ENCODE results near the gene RAF1. TPM values are rescaled to one million over a fixed set of nuclear protein-coding genes. Genes with fewer than 3 reads are reported as not detected.

The RAF1 gene
- total and polyA plus RNA-seq, 2 experiments from 2014 or later: 39.5 to 123 TPM

DNA sequence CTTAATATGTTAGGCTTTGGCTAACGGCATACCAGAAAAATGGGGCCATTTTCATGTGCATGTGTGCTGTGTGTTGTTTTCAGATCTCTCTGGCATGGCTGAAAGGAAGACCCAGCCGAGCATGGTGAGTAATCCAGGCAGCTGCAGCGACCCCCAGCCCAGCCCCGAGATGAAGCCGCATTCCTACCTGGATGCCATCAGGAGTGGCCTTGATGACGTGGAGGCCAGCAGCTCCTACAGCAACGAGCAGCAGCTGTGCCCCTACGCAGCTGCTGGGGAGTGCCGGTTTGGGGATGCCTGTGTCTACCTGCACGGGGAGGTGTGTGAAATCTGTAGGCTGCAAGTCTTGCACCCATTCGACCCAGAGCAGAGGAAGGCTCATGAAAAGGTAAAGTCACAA is 91.9 kb downstream of the RAF1 start:
- Histone ChIP-seq H3K4me3 (no peak overlapping the region), H3F3A (replicated peaks; ENCODE audit: low read depth) (0 out of 2 replicates have a peak, but pooled peaks cover 2% of the 10 kb centered on the region), H3K27ac (ENCODE audit: low read depth) (no peak overlapping the region), H2AFZ (no peak overlapping the region), H3K79me2 (replicated peaks; ENCODE audit: insufficient read depth) (peaks cover 29% of the 10 kb centered on the region), H3K9me2 (ENCODE audit: insufficient read depth) (no peaks in the 10 kb centered on the region), H4K20me1 (replicated peaks; ENCODE audit: insufficient read depth) (peaks cover 13% of the 10 kb centered on the region), H3K4me1 (ENCODE audit: insufficient read depth) (no peaks in the 10 kb centered on the region), H3K4me2 (no peak overlapping the region), H3K36me3 (ENCODE audit: insufficient read depth) (peaks cover 32% of the 10 kb centered on the region), H3K27me3 (ENCODE audit: insufficient read depth) (no peaks in the 10 kb centered on the region)
- H3K27ac Mint-ChIP-seq: no peak overlapping the region
- H3K9me3 Mint-ChIP-seq: no peaks in the 10 kb centered on the region
- H3K27me3 Mint-ChIP-seq (ENCODE audit: insufficient read depth, low read depth, poor library complexity): peaks cover 5% of the 10 kb centered on the region
- TF ChIP-seq NANOG (IDR thresholded peaks at IDR 0.05; ENCODE audit: borderline replicate concordance): no peak
- no peak for TF ChIP-seq EZH2phosphoT487 (IDR thresholded peaks at IDR 0.05; ENCODE audit: unreplicated experiment)
- TF ChIP-seq ZNF331 (CRISPR knock-in tag; IDR thresholded peaks at IDR 0.05; ENCODE audit: low read depth): no peak
- TF ChIP-seq, protein P1, sequence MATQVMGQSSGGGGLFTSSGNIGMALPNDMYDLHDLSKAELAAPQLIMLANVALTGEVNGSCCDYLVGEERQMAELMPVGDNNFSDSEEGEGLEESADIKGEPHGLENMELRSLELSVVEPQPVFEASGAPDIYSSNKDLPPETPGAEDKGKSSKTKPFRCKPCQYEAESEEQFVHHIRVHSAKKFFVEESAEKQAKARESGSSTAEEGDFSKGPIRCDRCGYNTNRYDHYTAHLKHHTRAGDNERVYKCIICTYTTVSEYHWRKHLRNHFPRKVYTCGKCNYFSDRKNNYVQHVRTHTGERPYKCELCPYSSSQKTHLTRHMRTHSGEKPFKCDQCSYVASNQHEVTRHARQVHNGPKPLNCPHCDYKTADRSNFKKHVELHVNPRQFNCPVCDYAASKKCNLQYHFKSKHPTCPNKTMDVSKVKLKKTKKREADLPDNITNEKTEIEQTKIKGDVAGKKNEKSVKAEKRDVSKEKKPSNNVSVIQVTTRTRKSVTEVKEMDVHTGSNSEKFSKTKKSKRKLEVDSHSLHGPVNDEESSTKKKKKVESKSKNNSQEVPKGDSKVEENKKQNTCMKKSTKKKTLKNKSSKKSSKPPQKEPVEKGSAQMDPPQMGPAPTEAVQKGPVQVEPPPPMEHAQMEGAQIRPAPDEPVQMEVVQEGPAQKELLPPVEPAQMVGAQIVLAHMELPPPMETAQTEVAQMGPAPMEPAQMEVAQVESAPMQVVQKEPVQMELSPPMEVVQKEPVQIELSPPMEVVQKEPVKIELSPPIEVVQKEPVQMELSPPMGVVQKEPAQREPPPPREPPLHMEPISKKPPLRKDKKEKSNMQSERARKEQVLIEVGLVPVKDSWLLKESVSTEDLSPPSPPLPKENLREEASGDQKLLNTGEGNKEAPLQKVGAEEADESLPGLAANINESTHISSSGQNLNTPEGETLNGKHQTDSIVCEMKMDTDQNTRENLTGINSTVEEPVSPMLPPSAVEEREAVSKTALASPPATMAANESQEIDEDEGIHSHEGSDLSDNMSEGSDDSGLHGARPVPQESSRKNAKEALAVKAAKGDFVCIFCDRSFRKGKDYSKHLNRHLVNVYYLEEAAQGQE (IDR thresholded peaks at IDR 0.05; ENCODE audit: unreplicated experiment): no peak
- no peak for TF ChIP-seq POLR2AphosphoS5 (IDR thresholded peaks at IDR 0.05; ENCODE audit: low read depth)
- no peak for TF ChIP-seq JUNB (IDR thresholded peaks at IDR 0.05; ENCODE audit: unreplicated experiment)
- TF ChIP-seq CREB1 (CRISPR knock-in tag; IDR thresholded peaks at IDR 0.05; ENCODE audit: low read depth): no peak
- no peak for TF ChIP-seq EZH2 (IDR thresholded peaks at IDR 0.05; ENCODE audit: low read depth, unreplicated experiment)
- no peak for TF ChIP-seq ZNF114 (CRISPR knock-in tag; IDR thresholded peaks at IDR 0.05)
- TF ChIP-seq, protein P2, sequence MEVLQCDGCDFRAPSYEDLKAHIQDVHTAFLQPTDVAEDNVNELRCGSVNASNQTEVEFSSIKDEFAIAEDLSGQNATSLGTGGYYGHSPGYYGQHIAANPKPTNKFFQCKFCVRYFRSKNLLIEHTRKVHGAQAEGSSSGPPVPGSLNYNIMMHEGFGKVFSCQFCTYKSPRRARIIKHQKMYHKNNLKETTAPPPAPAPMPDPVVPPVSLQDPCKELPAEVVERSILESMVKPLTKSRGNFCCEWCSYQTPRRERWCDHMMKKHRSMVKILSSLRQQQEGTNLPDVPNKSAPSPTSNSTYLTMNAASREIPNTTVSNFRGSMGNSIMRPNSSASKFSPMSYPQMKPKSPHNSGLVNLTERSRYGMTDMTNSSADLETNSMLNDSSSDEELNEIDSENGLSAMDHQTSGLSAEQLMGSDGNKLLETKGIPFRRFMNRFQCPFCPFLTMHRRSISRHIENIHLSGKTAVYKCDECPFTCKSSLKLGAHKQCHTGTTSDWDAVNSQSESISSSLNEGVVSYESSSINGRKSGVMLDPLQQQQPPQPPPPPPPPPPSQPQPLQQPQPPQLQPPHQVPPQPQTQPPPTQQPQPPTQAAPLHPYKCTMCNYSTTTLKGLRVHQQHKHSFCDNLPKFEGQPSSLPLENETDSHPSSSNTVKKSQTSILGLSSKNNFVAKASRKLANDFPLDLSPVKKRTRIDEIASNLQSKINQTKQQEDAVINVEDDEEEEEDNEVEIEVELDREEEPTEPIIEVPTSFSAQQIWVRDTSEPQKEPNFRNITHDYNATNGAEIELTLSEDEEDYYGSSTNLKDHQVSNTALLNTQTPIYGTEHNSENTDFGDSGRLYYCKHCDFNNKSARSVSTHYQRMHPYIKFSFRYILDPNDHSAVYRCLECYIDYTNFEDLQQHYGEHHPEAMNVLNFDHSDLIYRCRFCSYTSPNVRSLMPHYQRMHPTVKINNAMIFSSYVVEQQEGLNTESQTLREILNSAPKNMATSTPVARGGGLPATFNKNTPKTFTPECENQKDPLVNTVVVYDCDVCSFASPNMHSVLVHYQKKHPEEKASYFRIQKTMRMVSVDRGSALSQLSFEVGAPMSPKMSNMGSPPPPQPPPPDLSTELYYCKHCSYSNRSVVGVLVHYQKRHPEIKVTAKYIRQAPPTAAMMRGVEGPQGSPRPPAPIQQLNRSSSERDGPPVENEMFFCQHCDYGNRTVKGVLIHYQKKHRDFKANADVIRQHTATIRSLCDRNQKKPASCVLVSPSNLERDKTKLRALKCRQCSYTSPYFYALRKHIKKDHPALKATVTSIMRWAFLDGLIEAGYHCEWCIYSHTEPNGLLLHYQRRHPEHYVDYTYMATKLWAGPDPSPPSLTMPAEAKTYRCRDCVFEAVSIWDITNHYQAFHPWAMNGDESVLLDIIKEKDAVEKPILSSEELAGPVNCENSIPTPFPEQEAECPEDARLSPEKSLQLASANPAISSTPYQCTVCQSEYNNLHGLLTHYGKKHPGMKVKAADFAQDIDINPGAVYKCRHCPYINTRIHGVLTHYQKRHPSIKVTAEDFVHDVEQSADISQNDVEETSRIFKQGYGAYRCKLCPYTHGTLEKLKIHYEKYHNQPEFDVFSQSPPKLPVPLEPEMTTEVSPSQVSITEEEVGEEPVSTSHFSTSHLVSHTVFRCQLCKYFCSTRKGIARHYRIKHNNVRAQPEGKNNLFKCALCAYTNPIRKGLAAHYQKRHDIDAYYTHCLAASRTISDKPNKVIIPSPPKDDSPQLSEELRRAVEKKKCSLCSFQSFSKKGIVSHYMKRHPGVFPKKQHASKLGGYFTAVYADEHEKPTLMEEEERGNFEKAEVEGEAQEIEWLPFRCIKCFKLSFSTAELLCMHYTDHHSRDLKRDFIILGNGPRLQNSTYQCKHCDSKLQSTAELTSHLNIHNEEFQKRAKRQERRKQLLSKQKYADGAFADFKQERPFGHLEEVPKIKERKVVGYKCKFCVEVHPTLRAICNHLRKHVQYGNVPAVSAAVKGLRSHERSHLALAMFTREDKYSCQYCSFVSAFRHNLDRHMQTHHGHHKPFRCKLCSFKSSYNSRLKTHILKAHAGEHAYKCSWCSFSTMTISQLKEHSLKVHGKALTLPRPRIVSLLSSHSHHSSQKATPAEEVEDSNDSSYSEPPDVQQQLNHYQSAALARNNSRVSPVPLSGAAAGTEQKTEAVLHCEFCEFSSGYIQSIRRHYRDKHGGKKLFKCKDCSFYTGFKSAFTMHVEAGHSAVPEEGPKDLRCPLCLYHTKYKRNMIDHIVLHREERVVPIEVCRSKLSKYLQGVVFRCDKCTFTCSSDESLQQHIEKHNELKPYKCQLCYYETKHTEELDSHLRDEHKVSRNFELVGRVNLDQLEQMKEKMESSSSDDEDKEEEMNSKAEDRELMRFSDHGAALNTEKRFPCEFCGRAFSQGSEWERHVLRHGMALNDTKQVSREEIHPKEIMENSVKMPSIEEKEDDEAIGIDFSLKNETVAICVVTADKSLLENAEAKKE (CRISPR knock-in tag; IDR thresholded peaks at IDR 0.05): no peak
- TF ChIP-seq, protein P3, sequence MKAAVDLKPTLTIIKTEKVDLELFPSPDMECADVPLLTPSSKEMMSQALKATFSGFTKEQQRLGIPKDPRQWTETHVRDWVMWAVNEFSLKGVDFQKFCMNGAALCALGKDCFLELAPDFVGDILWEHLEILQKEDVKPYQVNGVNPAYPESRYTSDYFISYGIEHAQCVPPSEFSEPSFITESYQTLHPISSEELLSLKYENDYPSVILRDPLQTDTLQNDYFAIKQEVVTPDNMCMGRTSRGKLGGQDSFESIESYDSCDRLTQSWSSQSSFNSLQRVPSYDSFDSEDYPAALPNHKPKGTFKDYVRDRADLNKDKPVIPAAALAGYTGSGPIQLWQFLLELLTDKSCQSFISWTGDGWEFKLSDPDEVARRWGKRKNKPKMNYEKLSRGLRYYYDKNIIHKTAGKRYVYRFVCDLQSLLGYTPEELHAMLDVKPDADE (IDR thresholded peaks at IDR 0.05): no peak
- TF ChIP-seq, protein P4, sequence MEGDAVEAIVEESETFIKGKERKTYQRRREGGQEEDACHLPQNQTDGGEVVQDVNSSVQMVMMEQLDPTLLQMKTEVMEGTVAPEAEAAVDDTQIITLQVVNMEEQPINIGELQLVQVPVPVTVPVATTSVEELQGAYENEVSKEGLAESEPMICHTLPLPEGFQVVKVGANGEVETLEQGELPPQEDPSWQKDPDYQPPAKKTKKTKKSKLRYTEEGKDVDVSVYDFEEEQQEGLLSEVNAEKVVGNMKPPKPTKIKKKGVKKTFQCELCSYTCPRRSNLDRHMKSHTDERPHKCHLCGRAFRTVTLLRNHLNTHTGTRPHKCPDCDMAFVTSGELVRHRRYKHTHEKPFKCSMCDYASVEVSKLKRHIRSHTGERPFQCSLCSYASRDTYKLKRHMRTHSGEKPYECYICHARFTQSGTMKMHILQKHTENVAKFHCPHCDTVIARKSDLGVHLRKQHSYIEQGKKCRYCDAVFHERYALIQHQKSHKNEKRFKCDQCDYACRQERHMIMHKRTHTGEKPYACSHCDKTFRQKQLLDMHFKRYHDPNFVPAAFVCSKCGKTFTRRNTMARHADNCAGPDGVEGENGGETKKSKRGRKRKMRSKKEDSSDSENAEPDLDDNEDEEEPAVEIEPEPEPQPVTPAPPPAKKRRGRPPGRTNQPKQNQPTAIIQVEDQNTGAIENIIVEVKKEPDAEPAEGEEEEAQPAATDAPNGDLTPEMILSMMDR (conservative IDR thresholded peaks at IDR 0.05; ENCODE audit: low read depth in 2 of 2): no peak
- TF ChIP-seq STAT1 (IDR thresholded peaks at IDR 0.05; ENCODE audit: unreplicated experiment): no peak
- H3K4me3 Mint-ChIP-seq: no peak overlapping the region
- peaks cover 68% of the 10 kb centered on the region for H3K36me3 Mint-ChIP-seq (ENCODE audit: low read depth)
- DNase-seq (ENCODE audit: low spot score): no peak
- no peak for ATAC-seq
- no peaks in the 10 kb centered on the region for H3K4me1 Mint-ChIP-seq
